Esophagus (tissue), 2 donors: ENCODE measurements around the gene GPRC5C. TPM values are rescaled to one million over a fixed set of nuclear protein-coding genes. Genes with fewer than 3 reads are reported as not detected.
"Not testable (repeated sequence)": the region's sequence is repeated elsewhere in the genome, so short reads cannot be mapped to it uniquely, and the experiment has no call there.

Experiments
- H3K27ac ChIP-seq, 2 donors: one replicate each; pipeline ENCODE4 v1.5.1; 2013; ENCODE audit warnings: low read depth in 2 of 2, mild to moderate bottlenecking in 2 of 2, inconsistent platforms in 1 of 2, low read length in 1 of 2, moderate library complexity in 1 of 2
- H3K27me3 ChIP-seq, 2 donors: one replicate each; pipeline ENCODE4 v1.6.1; 2013; ENCODE audit warnings: low read length in 2 of 2, control low read depth in 1 of 2, mild to moderate bottlenecking in 1 of 2; ENCODE audit not compliant: insufficient read depth in 2 of 2, control insufficient read depth in 1 of 2
- H3K36me3 ChIP-seq, 2 donors: one replicate each; pipeline ENCODE4 v1.6.1; 2013; ENCODE audit warnings: low read length in 1 of 2; ENCODE audit not compliant: control insufficient read depth in 2 of 2, insufficient read depth in 2 of 2
- H3K4me1 ChIP-seq, 2 donors: one replicate each; pipeline ENCODE4 v1.6.1; 2013; ENCODE audit warnings: low read length in 1 of 2; ENCODE audit not compliant: control insufficient read depth in 2 of 2, insufficient read depth in 2 of 2
- H3K4me3 ChIP-seq, 2 donors: one replicate each; pipeline ENCODE4 v1.5.1; 2013; ENCODE audit warnings: low read length in 2 of 2, mild to moderate bottlenecking in 2 of 2, low read depth in 1 of 2, moderate library complexity in 1 of 2
- H3K9me3 ChIP-seq, 2 donors: one replicate each; pipeline ENCODE4 v1.6.1; 2013; ENCODE audit warnings: mild to moderate bottlenecking in 2 of 2, low read depth in 1 of 2, low read length in 1 of 2, moderate library complexity in 1 of 2; ENCODE audit not compliant: control insufficient read depth in 2 of 2, insufficient read depth in 1 of 2
- WGBS, 2 donors: extraction: QIAGEN DNeasy Blood & Tissue Kit; methylation state at CpG; one replicate each; pipeline ENCODE4 v1.1.7; 2013; 5-methylcytosine and 5-hydroxymethylcytosine counted together
- polyA plus RNA-seq, 2 donors: library from polyadenylated mRNA; stranded (reverse); fragments of 200-250 nt; gene quantifications; one replicate each; pipeline ENCODE4 v1.2.3, GENCODE V29; 2013
- donor health status: healthy with polysubstance abuse.
- donor health status: Bipolar disorder and iron deficiency.

GPRC5C gene
- polyA plus RNA-seq, 2 donors: 6.7 to 8.8 TPM

DNA sequence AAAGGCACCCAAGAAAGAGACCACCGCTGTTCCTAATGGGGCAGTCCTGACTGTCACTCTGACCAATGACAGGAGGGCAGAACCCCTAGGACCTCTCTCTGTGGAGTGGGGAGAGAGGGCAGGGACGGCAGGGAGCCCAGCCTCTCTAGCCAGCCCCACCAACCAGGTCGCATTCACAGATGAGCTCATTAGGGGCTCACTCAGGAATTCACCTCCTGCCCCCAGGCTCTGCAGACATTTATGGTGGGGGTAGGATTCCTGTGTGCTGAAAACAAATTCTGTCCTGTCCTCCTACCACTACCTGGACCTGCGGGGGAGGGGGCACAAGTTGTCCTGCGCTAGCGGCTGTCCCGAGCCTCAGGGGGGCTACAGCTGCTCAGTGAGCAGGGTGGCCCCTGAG is 27.7 kb upstream of the GPRC5C start:
- H3K36me3 ChIP-seq: no peaks in the 10 kb centered on the region
- H3K27me3 ChIP-seq: no peaks in the 10 kb centered on the region
- 53 to 58% methylated on average over 7 of the region's 7 CpGs for WGBS, 2 donors
- H3K4me1 ChIP-seq: peaks cover 0 to 6% of the 10 kb centered on the region in 2 donors
- H3K27ac ChIP-seq: no peak overlapping the region
- H3K9me3 ChIP-seq: no peaks in the 10 kb centered on the region
- no peak overlapping the region for H3K4me3 ChIP-seq

GRCh38 chr17:74404789-74405188 is 27.1 kb upstream of the GPRC5C start:
- WGBS, 2 donors: 67 to 69% methylated on average over 6 of the region's 6 CpGs
- Histone ChIP-seq H3K27me3 (no peaks in the 10 kb centered on the region), H3K36me3 (no peaks in the 10 kb centered on the region), H3K4me3 (no peak overlapping the region), H3K9me3 (no peaks in the 10 kb centered on the region), H3K27ac (no peak overlapping the region), H3K4me1 (peaks cover 0 to 6% of the 10 kb centered on the region in 2 donors)

- H3K4me1 ChIP-seq, H3K4me3 ChIP-seq, H3K27me3 ChIP-seq, H3K9me3 ChIP-seq, H3K27ac ChIP-seq, H3K36me3 ChIP-seq: not testable (repeated sequence)
- WGBS, 2 donors: 90 to 95% methylated on average over 5 of the region's 5 CpGs
Measured at GRCh38 chr17:74405311-74405710, 26.6 kb upstream of the GPRC5C start.

DNA sequence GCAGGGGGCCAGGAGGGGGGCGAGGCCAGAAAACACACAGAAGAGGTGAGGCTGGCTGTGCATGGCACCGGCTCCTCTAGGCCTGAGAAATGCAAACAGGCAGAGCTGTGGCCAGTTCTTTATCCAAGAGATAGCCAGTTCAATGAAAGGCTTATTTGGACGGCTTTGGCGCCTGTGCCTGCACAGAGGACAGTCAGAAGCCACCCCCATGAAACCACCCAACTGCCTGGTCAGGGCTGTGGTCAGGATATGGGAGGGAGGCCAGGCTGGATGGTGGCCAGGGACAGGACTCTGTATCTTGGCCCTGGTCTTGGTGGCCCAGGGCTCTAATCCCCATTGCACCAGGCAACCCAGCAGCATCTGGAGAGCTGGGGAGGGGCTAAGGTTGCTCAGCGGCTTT is 24.5 kb upstream of the GPRC5C start:
- 69 to 86% methylated on average over 5 of the region's 5 CpGs for WGBS, 2 donors
- Histone ChIP-seq H3K27ac (no peak overlapping the region), H3K4me1 (peaks cover 0 to 6% of the 10 kb centered on the region in 2 donors), H3K27me3 (no peaks in the 10 kb centered on the region), H3K36me3 (no peaks in the 10 kb centered on the region), H3K9me3 (peaks cover 0 to 2% of the 10 kb centered on the region in 2 donors), H3K4me3 (no peak overlapping the region)

DNA sequence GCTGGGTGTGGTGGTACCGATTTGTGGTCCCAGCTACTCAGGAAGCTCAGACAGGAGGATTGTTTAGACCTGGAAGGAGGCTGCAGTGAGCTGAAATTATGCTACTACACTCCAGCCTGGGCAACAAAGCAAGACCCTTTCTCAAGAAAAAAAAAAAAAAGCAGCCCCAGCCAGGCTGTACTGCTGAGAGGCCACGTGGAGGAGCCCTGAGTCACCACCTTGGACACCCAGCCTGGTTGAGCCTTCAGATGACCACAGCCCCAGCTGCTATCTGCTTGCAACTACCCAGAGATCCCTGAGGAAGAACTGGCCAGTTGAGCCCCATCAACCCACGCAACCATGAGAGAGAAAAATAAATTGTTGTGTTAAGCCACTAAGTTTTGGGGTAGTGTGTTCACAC is 23.6 kb upstream of the GPRC5C start:
- H3K9me3 ChIP-seq: peaks cover 0 to 2% of the 10 kb centered on the region in 2 donors
- WGBS, 2 donors: 70 to 72% methylated on average over 3 of the region's 3 CpGs
- no peak overlapping the region for H3K27ac ChIP-seq
- H3K4me1 ChIP-seq: peaks cover 0 to 6% of the 10 kb centered on the region in 2 donors
- H3K4me3 ChIP-seq: no peak overlapping the region
- no peaks in the 10 kb centered on the region for H3K36me3 ChIP-seq
- no peaks in the 10 kb centered on the region for H3K27me3 ChIP-seq

GRCh38 chr17:74408815-74409214 is 23.1 kb upstream of the GPRC5C start:
- Histone ChIP-seq H3K4me3 (no peak overlapping the region), H3K27ac (no peak overlapping the region), H3K4me1 (peaks cover 0 to 6% of the 10 kb centered on the region in 2 donors), H3K27me3 (no peaks in the 10 kb centered on the region), H3K36me3 (no peaks in the 10 kb centered on the region), H3K9me3 (peaks cover 0 to 2% of the 10 kb centered on the region in 2 donors)
- 53 to 66% methylated on average over 4 of the region's 4 CpGs for WGBS, 2 donors

GRCh38 chr17:74410001-74410443 is 21.9 kb upstream of the GPRC5C start:
- H3K27me3 ChIP-seq: no peaks in the 10 kb centered on the region
- H3K4me3 ChIP-seq: no peak overlapping the region
- H3K27ac ChIP-seq: no peak overlapping the region
- peaks cover 0 to 6% of the 10 kb centered on the region in 2 donors for H3K4me1 ChIP-seq
- no peaks in the 10 kb centered on the region for H3K36me3 ChIP-seq
- 77 to 78% methylated on average over 4 of the region's 4 CpGs for WGBS, 2 donors
- peaks cover 0 to 2% of the 10 kb centered on the region in 2 donors for H3K9me3 ChIP-seq

DNA sequence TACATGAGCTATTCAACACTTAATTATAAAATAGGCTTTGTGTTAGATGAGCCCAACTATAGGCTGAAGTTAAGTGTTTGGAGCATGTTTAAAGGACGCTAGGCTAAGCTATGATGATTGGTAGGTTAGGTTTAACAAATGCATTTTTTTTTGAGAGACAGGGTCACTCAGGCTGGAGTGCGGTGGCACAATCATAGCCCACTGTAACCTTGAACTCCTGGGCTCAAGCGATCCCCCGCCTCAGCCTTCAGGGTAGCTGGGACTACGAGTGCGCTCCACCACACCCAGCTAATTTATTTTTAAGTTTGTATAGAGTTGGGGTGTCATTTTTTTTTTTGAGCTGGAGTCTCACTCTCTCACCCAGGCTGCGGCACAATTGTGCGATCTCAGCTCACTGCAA is 19.3 kb upstream of the GPRC5C start:
- 94 to 96% methylated on average over 8 of the region's 8 CpGs for WGBS, 2 donors
- Histone ChIP-seq H3K4me3 (no peak overlapping the region), H3K4me1 (peaks cover 2 to 4% of the 10 kb centered on the region in 2 donors), H3K27me3 (no peaks in the 10 kb centered on the region), H3K36me3 (no peaks in the 10 kb centered on the region), H3K9me3 (peaks cover 0 to 2% of the 10 kb centered on the region in 2 donors), H3K27ac (no peak overlapping the region)

DNA sequence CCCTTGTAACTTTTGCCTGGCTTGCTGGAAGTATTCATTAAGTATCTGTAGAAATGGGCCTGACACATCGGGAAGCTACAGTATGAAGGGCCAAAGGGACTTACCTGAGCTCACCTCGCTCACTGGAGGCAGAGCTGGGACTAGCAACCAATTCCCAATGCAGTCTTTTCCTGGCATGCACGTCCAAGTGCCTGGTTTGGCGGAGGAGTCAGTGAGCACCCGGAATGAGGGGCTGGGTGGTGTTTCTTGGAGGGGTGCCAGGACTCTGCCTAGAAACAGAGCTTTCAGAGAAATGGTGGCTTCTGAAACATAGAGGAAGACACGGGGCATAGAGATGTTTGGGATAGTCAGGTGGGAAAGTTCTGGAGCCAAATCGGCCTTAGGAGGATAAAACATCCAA is 18.4 kb upstream of the GPRC5C start:
- H3K36me3 ChIP-seq: no peaks in the 10 kb centered on the region
- peaks cover 0 to 2% of the 10 kb centered on the region in 2 donors for H3K9me3 ChIP-seq
- H3K27ac ChIP-seq: no peak overlapping the region
- H3K4me1 ChIP-seq: peaks cover 0 to 4% of the 10 kb centered on the region in 2 donors
- H3K4me3 ChIP-seq: no peak overlapping the region
- H3K27me3 ChIP-seq: no peaks in the 10 kb centered on the region
- WGBS, 2 donors: 72 to 77% methylated on average over 7 of the region's 7 CpGs

GRCh38 chr17:74414510-74414909 is 17.4 kb upstream of the GPRC5C start:
- WGBS, 2 donors: 79 to 83% methylated on average over 3 of the region's 3 CpGs
- no peak overlapping the region for H3K27ac ChIP-seq
- H3K4me3 ChIP-seq: no peak overlapping the region
- H3K9me3 ChIP-seq: peaks cover 0 to 2% of the 10 kb centered on the region in 2 donors
- H3K27me3 ChIP-seq: no peaks in the 10 kb centered on the region
- H3K36me3 ChIP-seq: no peaks in the 10 kb centered on the region
- H3K4me1 ChIP-seq: peaks cover 0 to 4% of the 10 kb centered on the region in 2 donors
